Stimulated activated CD8-positive, alpha-beta memory T cell treated with anti-CD3 and anti-CD28 coated beads, Interleukin-7, amount 100 ng/mL, for 48 hours (primary cell): ENCODE measurements around the gene MXI1.
"Not testable (repeated sequence)": the region's sequence is repeated elsewhere in the genome, so short reads cannot be mapped to it uniquely, and the experiment has no call there.

ENCODE experiments used
- DNase-seq, 2 donors: peaks; one replicate each; pipeline ENCODE4 v3.0.0-alpha.2; 2020; ENCODE audit warnings: low read depth in 1 of 2; ENCODE audit errors: extremely low read depth in 1 of 2

MXI1 gene

GRCh38 chr10:110237894-110238480, 30.6 kb downstream of the MXI1 start:
- no peak for DNase-seq

- DNase-seq: no peak
These were observed 32.5 kb downstream of the MXI1 start for GRCh38 chr10:110239892-110240291.

- DNase-seq: no peak
These were observed 34.0 kb downstream of the MXI1 start for GRCh38 chr10:110241407-110241806.

- DNase-seq: no peak
These were observed 34.4 kb downstream of the MXI1 start for GRCh38 chr10:110241841-110242240.

DNA sequence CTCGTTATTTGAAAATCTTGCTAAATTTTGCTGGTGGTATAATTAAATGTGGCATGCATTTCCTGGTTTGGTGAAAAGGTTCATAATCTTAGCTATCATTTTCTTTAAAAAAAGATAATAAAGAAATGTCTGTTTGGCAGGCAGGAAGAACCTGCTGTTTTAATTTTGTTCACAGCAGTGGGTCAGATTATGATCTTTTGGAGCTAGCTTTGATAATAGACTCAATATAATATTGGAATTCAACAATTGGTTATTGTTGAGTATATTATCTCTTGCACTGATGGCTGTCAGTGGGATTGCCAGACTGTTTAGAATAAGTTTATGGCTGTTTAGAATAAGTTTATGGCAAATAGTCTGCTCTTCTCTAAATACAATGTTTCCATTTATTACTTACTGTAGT, 35.1 kb downstream of the MXI1 start:
- DNase-seq: no peak

DNA sequence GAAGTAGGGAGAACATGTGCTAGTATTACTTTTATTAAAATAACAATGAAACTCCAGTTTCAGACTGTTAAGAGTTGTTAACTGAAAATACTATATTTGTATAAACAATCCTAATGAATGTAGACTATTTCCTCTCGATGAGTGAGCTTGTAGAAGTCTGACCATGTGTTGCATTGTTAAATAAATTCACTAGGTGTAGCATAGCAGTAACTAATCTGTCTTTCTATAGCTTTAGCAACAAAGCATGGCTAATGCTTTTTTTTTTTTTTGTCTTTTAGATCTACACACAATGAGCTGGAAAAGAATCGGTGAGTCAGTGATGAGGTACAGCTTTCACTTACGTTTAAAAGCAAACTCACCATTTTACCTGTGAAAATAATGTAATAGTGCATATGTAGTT, 37.1 kb downstream of the MXI1 start:
- DNase-seq: no peak

DNA sequence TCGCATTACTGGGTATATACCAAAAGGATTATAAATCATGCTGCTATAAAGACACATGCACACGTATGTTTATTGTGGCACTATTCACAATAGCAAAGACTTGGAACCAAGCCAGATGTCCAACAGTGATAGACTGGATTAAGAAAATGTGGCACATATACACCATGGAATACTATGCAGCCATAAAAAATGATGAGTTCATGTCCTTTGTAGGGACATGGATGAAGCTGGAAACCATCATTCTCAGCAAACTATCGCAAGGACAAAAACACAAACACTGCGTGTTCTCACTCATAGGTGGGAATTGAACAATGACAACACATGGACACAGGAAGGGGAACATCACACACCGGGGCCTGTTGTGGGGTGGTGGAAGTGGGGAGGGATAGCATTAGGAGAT, 40.4 kb downstream of the MXI1 start:
- DNase-seq: not testable (repeated sequence)

- not testable (repeated sequence) for DNase-seq
These were observed 42.1 kb downstream of the MXI1 start for GRCh38 chr10:110249489-110249888.

DNA sequence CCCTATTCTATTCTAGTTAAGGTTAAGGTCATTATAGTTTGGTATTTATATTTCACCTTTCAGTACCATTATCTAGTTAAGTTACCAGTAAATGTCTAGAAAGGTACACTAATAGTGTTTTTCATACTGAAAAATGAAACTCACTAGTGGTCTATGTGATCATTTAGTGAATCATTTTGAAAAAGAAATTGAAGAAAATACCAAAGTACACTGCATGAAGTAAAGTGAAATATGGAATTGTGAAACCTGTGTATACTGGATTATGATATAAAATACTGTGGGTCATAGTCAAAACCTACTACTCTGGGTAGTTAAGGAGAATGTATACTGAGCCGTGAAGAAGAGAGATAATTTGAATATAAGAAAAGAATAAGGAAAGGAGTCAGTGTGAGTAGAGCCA, 44.0 kb downstream of the MXI1 start:
- DNase-seq: not testable (repeated sequence)

GRCh38 chr10:110252151-110252550, 44.7 kb downstream of the MXI1 start:
- no peak for DNase-seq

GRCh38 chr10:110254467-110254866, 47.1 kb downstream of the MXI1 start:
- no peak for DNase-seq

GRCh38 chr10:110258542-110258941, 51.1 kb downstream of the MXI1 start:
- DNase-seq: no peak

- DNase-seq: no peak
These were observed 51.9 kb downstream of the MXI1 start for GRCh38 chr10:110259317-110259716.

GRCh38 chr10:110260746-110261477, 53.5 kb downstream of the MXI1 start:
- no peak for DNase-seq

DNA sequence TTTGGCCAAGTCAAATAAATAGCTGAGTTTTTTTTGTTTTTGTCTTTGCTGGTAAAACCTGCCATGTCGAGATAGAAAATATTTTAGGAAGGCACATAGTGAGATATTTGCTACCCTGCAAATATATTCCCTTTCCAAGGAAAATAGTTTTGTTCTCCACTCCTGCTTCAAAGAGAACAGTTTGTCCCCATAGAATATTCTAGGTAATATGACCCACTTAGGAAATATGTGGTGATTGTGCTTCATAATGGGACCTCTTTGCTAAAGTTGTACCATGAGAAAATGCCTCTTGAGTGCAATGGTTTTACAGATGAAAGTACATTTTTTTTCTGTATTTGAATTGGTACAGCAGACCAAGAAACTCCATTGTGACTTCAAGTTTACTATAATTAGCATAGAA, 55.8 kb downstream of the MXI1 start:
- no peak for DNase-seq

DNA sequence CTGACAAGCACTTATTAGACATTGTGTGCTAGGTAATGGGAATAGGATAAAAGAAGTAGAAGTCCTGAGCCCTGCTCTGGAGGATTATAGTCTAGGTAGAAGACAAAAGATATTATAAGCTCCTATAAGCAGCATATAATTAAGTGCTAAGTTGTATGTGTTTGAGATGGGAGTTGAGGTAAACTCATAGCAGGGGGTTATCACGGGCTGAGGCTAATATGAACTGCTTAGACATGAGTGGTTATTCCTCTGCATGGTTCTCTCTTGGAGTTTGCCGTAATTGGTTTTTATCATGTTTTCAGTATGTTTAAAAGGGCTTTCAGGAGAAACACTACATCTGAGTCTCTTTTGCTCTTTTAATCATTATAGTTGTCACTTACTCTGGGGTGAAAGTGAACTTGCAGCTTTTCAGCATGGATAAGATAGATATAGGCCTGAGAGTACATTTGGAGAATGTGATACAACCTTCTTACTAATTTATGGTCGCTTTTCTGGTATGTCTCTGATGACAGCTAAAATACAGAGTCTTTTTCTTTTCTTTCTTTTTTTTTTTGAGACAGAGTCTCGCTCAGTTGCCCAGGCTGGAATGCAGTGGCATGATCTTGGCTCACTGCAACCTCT, 58.3 kb downstream of the MXI1 start:
- no peak for DNase-seq

- DNase-seq: no peak
These were observed 59.9 kb downstream of the MXI1 start for GRCh38 chr10:110267276-110267675.

DNA sequence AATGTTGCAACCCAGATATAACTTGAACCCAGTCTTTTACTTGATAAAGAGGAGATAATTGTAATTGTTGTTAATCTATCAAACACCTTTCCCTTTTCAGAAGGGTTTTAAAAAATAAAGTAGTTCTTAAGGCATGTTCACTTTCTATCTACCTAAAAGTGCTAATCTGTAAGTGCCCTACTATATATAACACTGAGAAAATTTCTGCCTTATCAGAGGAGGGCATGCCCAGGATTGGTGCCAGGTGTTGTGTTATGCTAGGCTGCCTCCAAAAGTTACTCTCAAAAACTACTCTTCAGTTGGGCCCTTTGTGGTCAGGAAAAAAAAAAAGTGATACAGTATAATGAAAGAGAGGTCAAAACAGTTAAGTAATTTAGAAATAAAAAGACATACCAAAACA, 61.0 kb downstream of the MXI1 start:
- no peak for DNase-seq

DNA sequence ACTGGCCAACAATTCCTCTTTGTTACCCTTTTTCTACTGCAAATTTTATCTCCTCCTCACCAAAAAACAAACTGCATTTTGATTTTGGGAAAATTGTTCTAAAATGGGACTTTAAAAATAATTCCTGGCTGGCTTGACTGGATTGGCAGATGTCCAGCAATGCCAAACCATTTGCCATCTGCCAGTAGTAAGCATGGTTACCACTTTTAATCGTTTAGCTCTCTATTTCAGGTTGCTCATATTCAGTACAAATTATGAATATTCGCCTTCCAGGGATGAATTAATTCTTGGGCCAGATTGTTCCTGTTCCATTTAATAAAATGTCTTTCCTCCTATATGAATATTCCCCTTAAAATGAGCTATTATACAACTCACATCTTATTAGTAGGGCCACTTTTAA, 61.6 kb downstream of the MXI1 start:
- no peak for DNase-seq

GRCh38 chr10:110269374-110270318, 62.2 kb downstream of the MXI1 start:
- DNase-seq: no peak

DNA sequence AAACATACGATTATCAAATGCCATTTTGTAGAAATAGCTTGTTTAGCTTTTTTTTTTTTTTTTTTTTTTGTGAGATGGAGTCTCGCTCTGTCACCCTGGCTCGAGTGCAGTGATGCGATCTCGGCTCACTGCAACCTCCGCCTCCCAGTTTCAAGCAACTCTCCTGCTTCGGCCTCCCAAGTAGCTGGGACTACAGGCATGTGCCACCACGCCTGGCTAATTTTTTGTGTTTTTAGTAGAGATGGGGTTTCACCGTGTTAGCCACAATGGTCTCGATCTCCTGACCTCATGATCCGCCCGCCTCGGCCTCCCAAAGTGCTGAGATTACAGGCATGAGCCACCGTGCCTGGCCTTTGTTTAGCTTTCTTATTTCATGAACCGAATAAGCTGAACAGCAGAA, 65.6 kb downstream of the MXI1 start:
- DNase-seq: not testable (repeated sequence)
